ENCODE results near the gene CAPS.

GRCh38 chr19:5964816-5965565 lies 50.9 kb downstream of the CAPS start:
- TF ChIP-seq, protein P1, sequence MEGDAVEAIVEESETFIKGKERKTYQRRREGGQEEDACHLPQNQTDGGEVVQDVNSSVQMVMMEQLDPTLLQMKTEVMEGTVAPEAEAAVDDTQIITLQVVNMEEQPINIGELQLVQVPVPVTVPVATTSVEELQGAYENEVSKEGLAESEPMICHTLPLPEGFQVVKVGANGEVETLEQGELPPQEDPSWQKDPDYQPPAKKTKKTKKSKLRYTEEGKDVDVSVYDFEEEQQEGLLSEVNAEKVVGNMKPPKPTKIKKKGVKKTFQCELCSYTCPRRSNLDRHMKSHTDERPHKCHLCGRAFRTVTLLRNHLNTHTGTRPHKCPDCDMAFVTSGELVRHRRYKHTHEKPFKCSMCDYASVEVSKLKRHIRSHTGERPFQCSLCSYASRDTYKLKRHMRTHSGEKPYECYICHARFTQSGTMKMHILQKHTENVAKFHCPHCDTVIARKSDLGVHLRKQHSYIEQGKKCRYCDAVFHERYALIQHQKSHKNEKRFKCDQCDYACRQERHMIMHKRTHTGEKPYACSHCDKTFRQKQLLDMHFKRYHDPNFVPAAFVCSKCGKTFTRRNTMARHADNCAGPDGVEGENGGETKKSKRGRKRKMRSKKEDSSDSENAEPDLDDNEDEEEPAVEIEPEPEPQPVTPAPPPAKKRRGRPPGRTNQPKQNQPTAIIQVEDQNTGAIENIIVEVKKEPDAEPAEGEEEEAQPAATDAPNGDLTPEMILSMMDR (IDR thresholded peaks at IDR 0.05) = no peak
- TF ChIP-seq ZFX (IDR thresholded peaks at IDR 0.05; ENCODE audit: borderline replicate concordance) = no peak
